Renal cortical epithelial cell (primary cell): ENCODE measurements around the gene PRRT2. TPM values are rescaled to one million over a fixed set of nuclear protein-coding genes. Genes with fewer than 3 reads are reported as not detected.

Source experiments
- DNase-seq: peaks from one replicate; pipeline ENCODE4 v3.0.0-alpha.2; 2011; ENCODE audit warnings: low read depth
- total RNA-seq: library from RNA; depleted of rRNA; stranded (reverse); fragments of >200 nt; gene quantifications from 2 replicates; pipeline ENCODE4 v1.2.3, GENCODE V29; 2014

The PRRT2 gene
- total RNA-seq, 1 donor from 2014 or later, result 0.25 TPM

DNA sequence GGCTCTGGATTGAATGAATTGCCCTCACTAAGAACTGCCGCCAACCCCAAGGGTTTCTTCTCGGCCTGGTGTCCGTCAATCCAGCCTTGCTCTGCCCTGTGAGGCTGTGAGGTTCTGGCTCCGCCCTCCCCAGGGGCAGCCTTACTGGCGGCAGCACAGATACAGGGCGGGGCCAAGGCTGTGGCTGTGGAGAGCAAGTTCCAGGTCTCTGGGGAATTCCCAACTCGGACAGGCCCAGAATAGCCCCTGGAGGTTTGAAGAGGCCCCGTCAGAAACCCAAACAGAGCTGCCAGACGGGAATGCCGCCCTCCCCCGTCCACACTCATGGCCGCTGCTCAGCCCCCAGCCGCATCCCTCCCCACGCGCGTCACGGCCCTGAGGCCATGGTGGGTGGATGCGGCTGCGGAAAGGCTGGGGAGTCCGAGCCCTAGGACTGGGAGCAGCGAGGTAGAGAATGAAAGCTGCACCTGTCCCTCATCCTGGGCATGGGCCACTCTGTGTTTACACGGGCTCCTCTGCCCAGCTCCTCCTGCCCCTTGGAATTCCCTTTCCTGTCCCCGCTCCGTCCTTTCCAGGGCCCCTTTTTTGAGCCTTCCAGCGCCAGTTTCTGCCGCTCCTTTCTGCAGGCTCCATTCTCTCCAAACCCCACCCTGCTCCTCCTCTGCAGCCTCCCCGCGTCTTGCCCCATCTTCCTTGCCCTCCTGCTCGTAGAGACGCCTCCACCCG, 660 bp upstream of the PRRT2 start:
- peak; percentile 94 for DNase-seq

DNA sequence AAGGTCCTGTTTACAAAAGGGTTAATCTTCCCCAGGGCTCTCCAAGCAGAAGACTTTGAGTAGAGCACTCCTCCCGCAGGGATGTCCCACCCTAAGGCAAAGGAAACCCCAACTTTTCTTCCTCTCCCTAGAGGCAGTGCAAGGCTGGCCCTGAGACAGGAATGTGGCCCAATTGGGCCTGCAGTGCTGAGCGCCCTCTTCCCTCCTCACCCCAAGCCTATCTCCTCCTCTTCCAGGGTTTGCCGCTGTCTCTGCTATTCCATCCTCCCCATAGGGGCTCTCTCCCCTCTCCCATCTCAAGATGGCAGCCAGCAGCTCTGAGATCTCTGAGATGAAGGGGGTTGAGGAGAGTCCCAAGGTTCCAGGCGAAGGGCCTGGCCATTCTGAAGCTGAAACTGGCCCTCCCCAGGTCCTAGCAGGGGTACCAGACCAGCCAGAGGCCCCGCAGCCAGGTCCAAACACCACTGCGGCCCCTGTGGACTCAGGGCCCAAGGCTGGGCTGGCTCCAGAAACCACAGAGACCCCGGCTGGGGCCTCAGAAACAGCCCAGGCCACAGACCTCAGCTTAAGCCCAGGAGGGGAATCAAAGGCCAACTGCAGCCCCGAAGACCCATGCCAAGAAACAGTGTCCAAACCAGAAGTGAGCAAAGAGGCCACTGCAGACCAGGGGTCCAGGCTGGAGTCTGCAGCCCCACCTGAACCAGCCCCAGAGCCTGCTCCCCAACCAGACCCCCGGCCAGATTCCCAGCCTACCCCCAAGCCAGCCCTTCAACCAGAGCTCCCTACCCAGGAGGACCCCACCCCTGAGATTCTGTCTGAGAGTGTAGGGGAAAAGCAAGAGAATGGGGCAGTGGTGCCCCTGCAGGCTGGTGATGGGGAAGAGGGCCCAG, 1.0 kb downstream of the PRRT2 start:
- no peak for DNase-seq

DNA sequence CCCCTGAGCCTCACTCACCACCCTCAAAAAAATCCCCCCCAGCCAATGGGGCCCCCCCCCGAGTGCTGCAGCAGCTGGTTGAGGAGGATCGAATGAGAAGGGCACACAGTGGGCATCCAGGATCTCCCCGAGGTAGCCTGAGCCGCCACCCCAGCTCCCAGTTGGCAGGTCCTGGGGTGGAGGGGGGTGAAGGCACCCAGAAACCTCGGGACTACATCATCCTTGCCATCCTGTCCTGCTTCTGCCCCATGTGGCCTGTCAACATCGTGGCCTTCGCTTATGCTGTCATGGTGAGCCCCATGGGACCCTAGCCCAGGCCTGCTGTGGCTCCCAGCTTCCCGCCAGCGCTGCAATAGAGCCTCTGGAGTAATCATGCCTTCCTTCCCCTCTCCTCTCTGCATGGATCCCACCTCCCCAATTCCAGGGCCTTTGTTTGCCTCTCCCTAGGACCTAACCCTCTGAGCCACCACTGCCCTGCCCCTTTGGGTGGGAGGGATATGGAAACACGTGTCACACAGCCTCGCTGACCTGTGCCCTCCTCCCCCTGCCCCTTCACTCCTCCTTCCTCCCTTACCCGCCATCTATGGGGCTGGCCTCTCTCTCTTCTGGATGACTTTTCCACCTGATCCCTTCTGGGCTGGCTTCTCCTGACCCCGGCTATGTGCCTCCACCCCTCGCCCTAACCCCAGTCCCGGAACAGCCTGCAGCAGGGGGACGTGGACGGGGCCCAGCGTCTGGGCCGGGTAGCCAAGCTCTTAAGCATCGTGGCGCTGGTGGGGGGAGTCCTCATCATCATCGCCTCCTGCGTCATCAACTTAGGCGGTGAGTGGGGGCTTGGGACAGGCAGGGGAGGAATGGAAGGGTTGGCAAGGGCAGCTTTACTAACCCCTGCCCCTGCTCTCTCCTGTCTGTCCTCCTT, 1.9 kb downstream of the PRRT2 start:
- DNase-seq, result no peak

DNA sequence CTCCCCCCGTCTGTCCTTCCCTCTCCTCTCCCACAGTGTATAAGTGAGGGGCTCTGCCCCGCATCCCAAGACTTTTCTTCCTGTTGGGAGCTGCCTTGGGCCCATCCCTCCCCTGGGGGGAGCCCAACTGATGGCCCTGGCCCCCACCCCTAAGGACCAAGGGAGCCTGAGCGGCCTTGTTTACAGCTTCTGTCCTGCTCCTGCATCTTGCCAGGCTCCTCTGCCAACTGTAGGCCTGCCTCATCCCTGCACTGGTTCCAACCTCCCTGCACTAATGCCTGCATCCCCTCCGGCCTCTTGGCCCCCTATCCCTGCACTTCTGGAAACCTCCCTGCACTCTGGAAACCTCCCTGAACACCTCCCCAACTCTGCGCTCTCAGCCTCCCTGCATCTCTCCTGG, 2.6 kb downstream of the PRRT2 start:
- no peak for DNase-seq

DNA sequence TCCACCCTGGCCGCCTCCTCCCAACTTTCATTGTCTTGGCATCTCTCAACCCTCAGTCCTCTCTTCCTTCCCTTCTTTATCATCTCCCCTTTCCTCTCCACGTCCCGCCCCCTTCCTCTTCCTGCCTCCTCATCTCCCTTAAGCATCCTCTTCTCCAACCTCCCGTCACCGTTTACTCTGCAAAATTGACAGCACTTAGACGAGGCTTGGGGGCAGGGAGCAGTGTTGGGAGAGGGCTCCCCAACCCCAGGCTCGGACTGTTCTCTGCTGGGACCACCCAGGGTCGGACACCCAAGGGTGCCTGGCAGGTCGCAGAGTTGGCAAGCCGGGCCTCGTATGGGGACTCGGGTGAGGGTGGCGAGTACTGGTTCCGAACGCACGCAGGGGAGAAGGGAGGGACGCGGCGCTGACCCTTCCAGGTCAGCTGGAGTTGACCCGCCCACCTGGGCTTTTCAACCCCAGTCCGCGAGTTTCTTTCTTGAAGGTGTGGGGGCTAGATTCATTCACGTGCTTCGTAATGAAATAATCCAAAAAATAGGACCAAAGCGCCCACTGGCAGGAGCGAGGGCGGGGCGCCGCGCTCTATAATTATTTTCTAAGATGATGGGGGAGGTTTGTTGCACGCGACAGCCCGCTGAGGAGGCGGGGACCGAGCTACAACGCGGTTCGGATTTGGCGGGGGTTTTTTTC, 3.2 kb downstream of the PRRT2 start:
- DNase-seq, result no peak

DNA sequence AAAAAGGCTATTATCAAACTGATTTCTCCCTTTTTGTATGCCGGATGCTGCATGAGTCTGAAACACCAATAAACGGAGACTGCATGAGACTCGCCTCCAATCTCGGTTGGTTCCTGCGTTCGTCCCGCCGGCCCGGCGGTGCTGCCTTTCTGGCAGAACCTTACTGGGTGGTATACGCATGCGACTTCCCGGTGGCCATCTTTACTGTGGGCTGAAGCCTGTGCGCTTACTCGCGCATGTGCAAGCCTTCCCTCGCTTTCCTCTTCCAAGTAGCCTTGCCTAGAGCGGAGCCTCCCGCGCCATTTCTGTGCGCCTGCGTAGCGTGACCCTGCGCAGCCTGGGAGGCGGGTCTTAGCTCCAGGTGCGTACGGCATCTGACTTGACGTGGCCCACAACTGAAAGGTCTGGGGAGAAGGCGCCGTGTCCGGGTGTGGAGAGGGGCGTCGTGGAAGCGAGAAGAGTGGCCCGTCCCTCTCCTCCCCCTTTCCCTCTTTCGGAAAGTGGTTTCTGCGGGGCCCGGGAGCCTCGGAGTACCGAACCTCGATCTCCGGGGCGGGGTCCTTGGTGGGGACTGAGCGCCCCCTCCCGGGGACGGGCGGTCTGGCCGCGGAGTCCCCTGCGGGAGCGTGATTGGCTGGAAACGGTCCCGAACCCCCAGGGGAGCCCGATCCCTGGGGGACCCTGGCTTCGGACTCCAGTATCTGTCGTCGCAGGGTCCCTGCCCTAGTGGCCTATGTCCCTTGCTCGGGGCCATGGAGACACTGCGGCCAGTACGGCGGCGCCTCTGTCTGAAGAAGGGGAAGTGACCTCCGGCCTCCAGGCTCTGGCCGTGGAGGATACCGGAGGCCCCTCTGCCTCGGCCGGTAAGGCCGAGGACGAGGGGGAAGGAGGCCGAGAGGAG, 4.0 kb downstream of the PRRT2 start, which contains the start of gene PAGR1:
PAGR1 (plus strand) TSS at position 360 of the 901 bp plus-strand sequence; CDS start at position 734, 374 bp downstream.
- DNase-seq, result peak; percentile 99

DNA sequence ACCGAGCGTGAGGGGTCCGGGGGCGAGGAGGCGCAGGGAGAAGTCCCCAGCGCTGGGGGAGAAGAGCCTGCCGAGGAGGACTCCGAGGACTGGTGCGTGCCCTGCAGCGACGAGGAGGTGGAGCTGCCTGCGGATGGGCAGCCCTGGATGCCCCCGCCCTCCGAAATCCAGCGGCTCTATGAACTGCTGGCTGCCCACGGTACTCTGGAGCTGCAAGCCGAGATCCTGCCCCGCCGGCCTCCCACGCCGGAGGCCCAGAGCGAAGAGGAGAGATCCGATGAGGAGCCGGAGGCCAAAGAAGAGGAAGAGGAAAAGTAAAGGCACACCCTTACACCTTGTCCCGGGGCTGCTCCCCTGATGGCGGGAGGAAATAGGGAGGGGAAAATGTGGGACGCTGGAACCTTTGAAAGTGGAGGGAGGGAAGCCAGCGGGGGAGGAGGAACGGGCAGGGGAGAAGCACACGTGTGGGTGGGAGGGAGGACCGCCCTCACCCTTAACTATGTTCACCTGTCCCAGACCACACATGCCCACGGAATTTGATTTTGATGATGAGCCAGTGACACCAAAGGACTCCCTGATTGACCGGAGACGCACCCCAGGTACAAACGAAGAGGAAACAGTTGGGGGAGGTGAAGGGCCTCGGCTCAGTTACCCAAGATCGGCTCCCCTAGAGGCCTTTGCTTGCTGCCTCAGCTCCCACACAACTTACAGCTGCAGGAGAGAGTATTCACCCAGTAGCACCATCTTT, 4.9 kb downstream of the PRRT2 start:
- DNase-seq, result no peak

DNA sequence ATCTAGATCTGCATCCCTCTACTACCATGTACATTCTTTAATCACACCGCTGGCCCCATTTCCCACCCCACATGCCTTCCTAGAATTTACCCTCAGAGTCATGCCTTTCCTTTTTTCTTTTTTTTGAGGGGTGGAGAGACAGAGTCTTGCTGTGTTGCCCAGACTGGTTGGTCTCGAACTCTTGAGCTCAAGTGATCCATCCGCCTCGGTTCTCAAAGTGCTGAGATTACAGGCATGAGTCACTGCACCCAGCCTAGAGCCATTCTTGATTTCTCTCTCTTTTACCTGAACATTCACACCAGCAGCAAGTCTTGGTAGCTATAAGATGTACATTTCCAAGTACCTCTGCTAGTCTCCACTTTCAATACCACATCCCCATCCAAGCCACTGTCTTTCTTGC, 6.1 kb downstream of the PRRT2 start:
- DNase-seq, result no peak

DNA sequence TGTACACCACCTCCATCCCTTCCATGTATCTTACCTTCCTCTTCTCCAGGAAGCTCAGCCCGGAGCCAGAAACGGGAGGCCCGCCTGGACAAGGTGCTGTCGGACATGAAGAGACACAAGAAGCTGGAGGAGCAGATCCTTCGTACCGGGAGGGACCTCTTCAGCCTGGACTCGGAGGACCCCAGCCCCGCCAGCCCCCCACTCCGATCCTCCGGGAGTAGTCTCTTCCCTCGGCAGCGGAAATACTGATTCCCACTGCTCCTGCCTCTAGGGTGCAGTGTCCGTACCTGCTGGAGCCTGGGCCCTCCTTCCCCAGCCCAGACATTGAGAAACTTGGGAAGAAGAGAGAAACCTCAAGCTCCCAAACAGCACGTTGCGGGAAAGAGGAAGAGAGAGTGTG, 7.5 kb downstream of the PRRT2 start:
- DNase-seq, result no peak

DNA sequence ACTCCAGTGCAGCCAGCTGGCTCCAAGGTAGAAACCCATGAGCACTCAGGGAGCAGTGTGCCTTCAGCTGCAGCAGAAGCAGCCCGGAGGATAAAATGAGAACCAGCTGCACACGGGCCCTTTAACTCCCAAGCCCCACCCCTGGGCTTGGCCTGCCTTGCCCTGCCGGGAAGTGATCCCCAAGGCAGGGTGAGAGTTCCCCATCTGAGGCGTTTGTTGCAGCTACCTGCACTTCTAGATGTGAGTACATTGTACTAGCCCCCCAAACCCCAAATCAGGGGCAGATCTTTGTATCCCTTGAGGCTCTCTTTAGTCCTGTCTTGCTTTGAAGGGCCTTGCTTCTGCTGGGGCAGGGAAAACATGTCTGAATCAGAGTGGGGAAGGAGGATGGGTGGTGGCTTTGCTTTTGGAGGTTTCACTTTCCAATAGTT, 8.3 kb downstream of the PRRT2 start, which contains the start of gene MVP:
MVP (plus strand) TSS at position 192 of the 431 bp plus-strand sequence. CDS start 10,088 bp downstream, outside the sequence.
- DNase-seq, result peak; percentile 47

DNA sequence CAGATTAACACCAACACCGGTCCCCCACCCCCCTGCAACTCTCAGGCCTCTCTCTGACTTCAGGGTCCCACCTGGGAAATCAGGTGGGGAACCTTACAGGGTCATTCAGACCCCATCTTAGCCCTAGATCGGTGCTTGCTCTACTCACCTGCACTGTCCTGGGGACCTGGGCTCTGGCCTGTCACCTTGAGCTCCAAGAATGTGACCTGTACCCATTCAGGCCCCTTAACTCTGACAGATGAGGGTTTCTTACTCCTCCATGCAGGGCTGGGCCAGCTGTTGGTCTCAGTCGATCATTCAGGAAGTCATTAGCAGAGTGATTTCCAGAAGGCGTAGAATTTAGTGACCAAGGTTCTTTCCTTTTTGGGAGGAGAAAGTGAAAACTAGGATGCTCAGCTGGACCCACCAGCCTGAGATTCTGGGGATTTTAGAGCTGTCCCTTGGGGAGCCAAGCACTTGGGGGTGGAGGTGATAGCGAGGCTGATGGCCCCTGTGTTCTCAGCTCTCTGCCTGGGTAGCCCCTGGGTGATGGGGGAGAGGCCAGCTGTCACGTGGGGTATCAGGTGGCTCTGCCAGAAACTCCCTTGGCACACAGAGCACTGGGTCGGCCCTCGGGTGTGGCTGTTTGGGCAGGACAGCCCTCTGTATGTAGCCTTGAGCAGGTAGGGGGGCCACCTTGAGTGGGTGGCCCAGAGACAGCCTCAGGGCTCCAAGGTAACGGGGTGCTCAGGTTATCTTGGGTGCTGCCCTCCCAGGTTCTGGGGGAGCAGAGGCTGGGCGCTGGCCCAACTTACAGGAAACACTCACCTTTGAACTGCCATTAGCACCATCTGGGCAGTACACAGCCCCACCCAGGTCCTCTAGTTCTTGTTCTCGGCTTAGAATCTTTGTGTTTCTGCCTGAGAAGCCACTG, 9.0 kb downstream of the PRRT2 start:
- DNase-seq, result peak; percentile 58

DNA sequence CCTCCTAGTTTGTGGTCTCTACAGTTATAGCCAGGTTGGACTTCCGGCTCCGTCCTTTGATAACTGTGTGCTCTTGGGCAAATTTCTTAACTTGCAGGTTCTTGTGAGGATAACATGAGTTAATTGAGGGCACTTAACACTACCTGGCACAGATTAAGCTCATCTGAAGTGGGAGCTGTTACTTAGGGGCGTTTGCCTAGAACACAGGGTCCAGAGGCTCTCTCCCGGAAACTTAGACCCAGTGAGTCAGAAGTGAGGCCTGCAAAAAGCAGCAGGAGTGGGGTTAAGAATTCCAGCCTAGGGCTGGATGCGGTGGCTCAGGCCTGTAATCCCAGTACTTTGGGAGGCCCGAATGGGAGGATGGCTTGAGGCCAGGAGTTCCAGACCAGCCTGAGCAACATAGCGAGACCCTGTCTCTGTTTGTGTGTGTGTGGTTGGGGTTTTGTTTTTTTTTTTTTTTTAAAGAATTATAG, 9.7 kb downstream of the PRRT2 start:
- peak; percentile 86 for DNase-seq

DNA sequence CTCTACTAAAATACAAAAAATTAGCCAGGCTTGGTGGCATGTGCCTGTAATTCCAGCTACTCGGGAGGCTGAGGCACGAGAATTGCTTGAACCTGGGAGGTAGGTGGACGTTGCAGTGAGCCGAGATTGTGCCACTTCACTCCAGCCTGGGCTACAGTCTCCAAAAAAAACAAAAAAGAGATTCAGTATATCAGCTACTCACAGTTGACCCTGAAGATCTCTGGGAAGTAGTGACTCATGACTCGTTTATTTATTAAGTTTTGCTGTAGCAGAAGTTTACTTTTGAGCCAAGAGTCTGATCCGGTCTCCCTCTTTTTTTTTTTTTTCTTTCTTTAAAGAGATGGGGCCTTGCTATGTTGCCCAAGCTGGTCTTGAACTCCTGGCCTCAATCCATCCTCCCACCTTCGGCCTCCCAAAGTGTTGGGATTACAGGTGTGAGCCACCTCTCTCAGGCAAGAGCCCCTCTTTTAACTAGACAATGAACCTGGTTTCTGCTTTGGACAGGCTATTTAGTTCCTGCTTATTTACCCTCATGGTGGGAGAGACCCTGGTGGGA, 12.7 kb downstream of the PRRT2 start:
- DNase-seq, result peak; percentile 89

DNA sequence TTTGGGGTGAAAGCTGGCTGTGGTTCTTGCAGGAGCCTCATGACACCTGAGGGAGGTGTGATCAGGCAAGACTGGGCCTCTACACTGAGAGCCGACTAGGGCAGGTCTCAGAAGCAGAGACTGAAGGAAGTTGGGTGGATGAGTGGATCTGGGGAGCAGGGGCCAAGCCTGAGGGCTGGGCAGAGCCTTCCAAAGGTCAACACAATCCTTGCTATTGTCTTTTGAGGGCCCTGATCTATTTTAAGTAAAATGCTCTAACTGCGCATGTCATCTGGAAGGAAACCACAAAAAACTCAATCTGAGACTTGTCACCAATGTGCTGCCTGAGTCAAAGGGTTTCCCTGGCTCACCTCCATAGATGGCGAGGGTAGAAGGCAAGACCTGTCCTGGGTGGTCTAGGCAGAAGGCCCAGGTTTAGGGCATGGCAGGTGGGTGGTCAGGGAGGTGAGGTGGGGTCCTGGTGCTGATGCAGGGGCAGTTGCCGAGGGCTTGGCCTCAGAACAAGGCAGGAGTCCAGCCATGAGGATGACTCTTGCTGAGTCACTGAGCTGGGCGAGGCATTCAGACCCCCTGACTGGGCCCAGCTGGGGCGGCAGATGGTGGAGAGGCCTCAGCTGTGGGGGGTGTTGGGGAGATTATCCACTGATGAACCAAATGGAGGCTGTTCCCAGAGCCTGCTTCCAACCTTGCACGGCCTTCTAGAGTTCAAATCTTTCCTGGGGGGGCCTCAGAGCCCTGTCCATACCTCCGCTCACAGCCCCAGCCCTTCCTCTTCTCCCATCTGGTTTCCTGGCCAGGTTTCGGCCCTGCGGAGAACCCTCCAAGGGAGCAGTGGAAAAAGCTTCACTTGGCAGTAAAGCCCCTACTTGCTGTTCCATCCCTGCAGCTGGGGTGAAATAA, 13.4 kb downstream of the PRRT2 start:
- DNase-seq, result peak; percentile 61

DNA sequence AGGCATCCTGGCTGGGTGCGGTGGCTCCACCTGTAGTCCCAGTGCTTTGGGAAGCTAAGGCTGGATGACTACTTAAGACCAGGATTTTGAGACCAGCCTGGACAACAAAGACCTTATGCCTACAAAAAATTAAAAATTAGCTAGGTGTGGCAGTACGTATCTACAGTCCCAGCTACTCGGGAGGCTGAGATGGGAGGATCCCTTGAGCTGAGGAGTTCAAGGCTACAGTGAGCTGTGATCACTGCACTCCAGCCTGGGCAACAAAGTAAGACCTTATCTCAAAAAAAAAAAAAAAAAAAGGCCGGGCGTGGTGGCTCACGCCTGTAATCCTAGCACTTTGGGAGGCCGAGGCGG, 14.3 kb downstream of the PRRT2 start:
- DNase-seq, result no peak

DNA sequence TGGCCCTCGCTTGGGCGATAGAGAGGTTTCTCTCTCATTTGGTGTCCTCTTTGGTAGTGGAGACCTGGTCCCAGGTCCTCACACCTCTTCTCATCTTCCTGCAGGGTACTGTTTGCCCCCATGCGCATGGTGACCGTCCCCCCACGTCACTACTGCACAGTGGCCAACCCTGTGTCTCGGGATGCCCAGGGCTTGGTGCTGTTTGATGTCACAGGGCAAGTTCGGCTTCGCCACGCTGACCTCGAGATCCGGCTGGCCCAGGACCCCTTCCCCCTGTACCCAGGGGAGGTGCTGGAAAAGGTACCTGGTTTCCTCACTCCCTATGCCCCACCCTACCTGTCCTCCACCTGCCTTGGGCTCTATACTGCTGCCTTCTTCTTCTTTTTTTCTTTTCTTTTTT, 18.8 kb downstream of the PRRT2 start:
- DNase-seq, result no peak

DNA sequence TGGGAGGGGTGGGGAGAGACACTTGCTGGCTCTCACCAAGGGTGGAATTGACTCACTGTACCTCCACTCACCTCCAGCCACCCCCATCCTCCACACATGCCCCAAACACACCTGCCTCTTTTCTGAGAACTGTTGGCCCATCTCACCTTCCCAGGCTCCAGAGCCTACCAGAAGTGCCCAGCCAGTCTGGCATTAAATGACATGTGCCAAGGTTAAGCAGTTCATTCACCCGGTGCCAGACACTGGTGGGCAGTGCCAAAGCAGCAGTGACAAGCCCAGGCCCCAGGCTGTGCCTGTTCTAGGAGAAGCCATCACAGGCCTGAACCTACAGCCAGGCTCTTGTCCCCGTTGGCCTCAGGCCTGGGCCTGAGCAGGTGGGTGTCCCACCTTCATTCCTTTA, 19.5 kb downstream of the PRRT2 start:
- no peak for DNase-seq
